HEK293 (cell line): ENCODE data around the gene PSMD8.

Experiments used
- GFI1B ChIP-seq: fragments of 450-650 bp; formaldehyde crosslinking; IDR thresholded peaks from 2 replicates; pipeline ENCODE4 v1.5.1; 2016; ENCODE audit warnings: missing biosample characterization, missing genetic modification characterization
- MZF1 ChIP-seq: fragments of 450-650 bp; formaldehyde crosslinking; IDR thresholded peaks from 2 replicates; pipeline ENCODE4 v1.5.1; 2017; ENCODE audit warnings: missing biosample characterization, missing genetic modification characterization, borderline replicate concordance
- TRIM28 ChIP-seq: IDR thresholded peaks from 2 replicates; pipeline ENCODE4 v1.6.1; 2011; ENCODE audit warnings: low read length, control low read depth, borderline replicate concordance
- WT1 ChIP-seq: fragments of 450-650 bp; formaldehyde crosslinking; IDR thresholded peaks from 2 replicates; pipeline ENCODE4 v1.5.1; 2016; ENCODE audit warnings: missing biosample characterization, missing genetic modification characterization
- ZBTB20 ChIP-seq: fragments of 450-650 bp; formaldehyde crosslinking; IDR thresholded peaks from 2 replicates; pipeline ENCODE4 v1.5.1; 2016; ENCODE audit warnings: missing biosample characterization, missing genetic modification characterization
- ZFP37 ChIP-seq: fragments of 450-650 bp; formaldehyde crosslinking; IDR thresholded peaks from 2 replicates; pipeline ENCODE4 v1.5.1; 2016; ENCODE audit warnings: missing biosample characterization, missing genetic modification characterization
- ZIC2 ChIP-seq: fragments of 450-650 bp; formaldehyde crosslinking; IDR thresholded peaks from 2 replicates; pipeline ENCODE4 v1.5.1; 2016; ENCODE audit warnings: missing biosample characterization, missing genetic modification characterization
- ZNF10 ChIP-seq: fragments of 450-650 bp; formaldehyde crosslinking; IDR thresholded peaks from 2 replicates; pipeline ENCODE4 v1.5.1; 2017; ENCODE audit warnings: missing biosample characterization, missing genetic modification characterization
- ZNF16 ChIP-seq: fragments of 450-650 bp; formaldehyde crosslinking; IDR thresholded peaks from 2 replicates; pipeline ENCODE4 v1.5.1; 2016; ENCODE audit warnings: low read depth, missing biosample characterization, missing genetic modification characterization
- ZNF202 ChIP-seq: fragments of 450-650 bp; formaldehyde crosslinking; IDR thresholded peaks from 2 replicates; pipeline ENCODE4 v1.5.1; 2016; ENCODE audit warnings: missing biosample characterization, missing genetic modification characterization, borderline replicate concordance
- ZNF214 ChIP-seq: fragments of 450-650 bp; formaldehyde crosslinking; IDR thresholded peaks from 2 replicates; pipeline ENCODE4 v1.5.1; 2017; ENCODE audit warnings: missing biosample characterization, mild to moderate bottlenecking, missing genetic modification characterization, borderline replicate concordance
- ZNF324 ChIP-seq: fragments of 450-650 bp; formaldehyde crosslinking; IDR thresholded peaks from 2 replicates; pipeline ENCODE4 v1.5.1; 2016; ENCODE audit warnings: missing biosample characterization, missing genetic modification characterization
- ZNF335 ChIP-seq: fragments of 450-650 bp; formaldehyde crosslinking; conservative IDR thresholded peaks from 2 replicates; pipeline ENCODE4 v1.5.1; 2016; ENCODE audit warnings: missing biosample characterization, missing genetic modification characterization
- ZNF37A ChIP-seq: fragments of 450-650 bp; IDR thresholded peaks from 2 replicates; pipeline ENCODE4 v1.5.1; 2018; ENCODE audit warnings: missing biosample characterization, missing genetic modification characterization
- ZNF391 ChIP-seq: fragments of 450-650 bp; formaldehyde crosslinking; IDR thresholded peaks from 2 replicates; pipeline ENCODE4 v1.5.1; 2016; ENCODE audit warnings: low read depth, missing biosample characterization, missing genetic modification characterization, borderline replicate concordance
- ZNF426 ChIP-seq: fragments of 450-650 bp; formaldehyde crosslinking; IDR thresholded peaks from 2 replicates; pipeline ENCODE4 v1.5.1; 2017; ENCODE audit warnings: missing biosample characterization, missing genetic modification characterization, mild to moderate bottlenecking, inconsistent platforms, moderate library complexity
- ZNF48 ChIP-seq: fragments of 450-650 bp; formaldehyde crosslinking; IDR thresholded peaks from 2 replicates; pipeline ENCODE4 v1.5.1; 2016; ENCODE audit warnings: missing biosample characterization, missing genetic modification characterization
- ZNF510 ChIP-seq: fragments of 450-650 bp; formaldehyde crosslinking; IDR thresholded peaks from 2 replicates; pipeline ENCODE4 v1.5.1; 2018; ENCODE audit warnings: mild to moderate bottlenecking, missing genetic modification characterization, missing biosample characterization; ENCODE audit not compliant: insufficient replicate concordance
- ZNF521 ChIP-seq: fragments of 450-650 bp; formaldehyde crosslinking; IDR thresholded peaks from 2 replicates; pipeline ENCODE4 v1.5.1; 2017; ENCODE audit warnings: missing biosample characterization, mild to moderate bottlenecking, missing genetic modification characterization
- ZNF654 ChIP-seq: fragments of 450-650 bp; formaldehyde crosslinking; IDR thresholded peaks from 2 replicates; pipeline ENCODE4 v1.5.1; 2016; ENCODE audit warnings: low read depth, missing biosample characterization, missing genetic modification characterization
- ZNF843 ChIP-seq: fragments of 450-650 bp; formaldehyde crosslinking; IDR thresholded peaks from 2 replicates; pipeline ENCODE4 v1.5.1; 2016; ENCODE audit warnings: missing biosample characterization, missing genetic modification characterization
- TF ChIP-seq, protein P1 (sequence below): fragments of 450-650 bp; formaldehyde crosslinking; IDR thresholded peaks from 2 replicates; pipeline ENCODE4 v1.5.1; 2016; ENCODE audit warnings: missing biosample characterization, missing genetic modification characterization
- TF ChIP-seq, protein P2 (sequence below): fragments of 450-650 bp; formaldehyde crosslinking; conservative IDR thresholded peaks from 2 replicates; pipeline ENCODE4 v1.5.1; 2016; ENCODE audit warnings: low read depth, missing biosample characterization, missing genetic modification characterization
- TF ChIP-seq, protein P3 (sequence below): fragments of 450-650 bp; formaldehyde crosslinking; IDR thresholded peaks from 2 replicates; pipeline ENCODE4 v1.5.1; 2017; ENCODE audit warnings: missing biosample characterization, missing genetic modification characterization
- TF ChIP-seq, protein P4 (sequence below): fragments of 450-650 bp; IDR thresholded peaks from 2 replicates; pipeline ENCODE4 v1.5.1; 2018; ENCODE audit warnings: missing biosample characterization, missing genetic modification characterization
- TF ChIP-seq, protein P5 (sequence below): fragments of 450-650 bp; formaldehyde crosslinking; IDR thresholded peaks from 2 replicates; pipeline ENCODE4 v1.5.1; 2016; ENCODE audit warnings: missing biosample characterization, missing genetic modification characterization
- TF ChIP-seq, protein P6 (sequence below): fragments of 450-650 bp; formaldehyde crosslinking; IDR thresholded peaks from 2 replicates; pipeline ENCODE4; 2016; ENCODE audit warnings: missing biosample characterization, missing genetic modification characterization

PSMD8 gene

DNA sequence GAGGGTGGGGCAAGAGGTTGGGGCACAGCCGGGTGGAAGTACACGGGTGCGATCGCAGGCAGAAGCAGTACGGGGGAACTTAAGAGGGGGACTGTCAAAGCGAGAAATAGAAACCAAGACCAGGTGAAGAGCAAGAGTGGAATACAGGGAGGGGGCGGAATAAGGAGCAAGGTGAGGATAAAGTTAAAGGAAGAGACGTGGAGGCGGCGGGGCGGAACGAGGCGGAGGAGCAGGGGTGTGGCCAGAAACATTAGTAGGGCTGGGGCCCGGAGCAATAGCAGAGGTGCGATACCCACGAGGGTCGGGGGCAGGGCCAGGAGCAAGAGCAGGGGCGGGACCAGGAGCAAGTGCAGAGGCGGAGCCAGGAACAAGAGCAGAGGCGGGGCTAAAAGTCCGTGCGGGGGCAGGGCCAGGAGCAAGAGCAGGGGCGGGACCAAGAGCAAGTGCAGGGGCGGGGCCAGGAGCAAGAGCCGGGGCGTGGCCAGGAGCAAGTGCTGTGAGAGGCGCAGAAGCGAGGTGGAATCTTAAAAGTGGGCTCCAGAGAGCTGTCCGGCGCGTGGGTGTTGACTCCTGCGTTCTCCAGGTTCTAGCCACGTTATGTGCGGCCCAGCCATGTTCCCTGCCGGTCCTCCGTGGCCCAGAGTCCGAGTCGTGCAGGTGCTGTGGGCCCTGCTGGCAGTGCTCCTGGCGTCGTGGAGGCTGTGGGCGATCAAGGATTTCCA is 37.6 kb upstream of the PSMD8 start (continued):
- TF ChIP-seq ZFP37 = peak; percentile 11; the same call in 1 of the 2 replicates
- TF ChIP-seq WT1 (tag by site-specific recombination) = peak; percentile 49
- peak; percentile 94 for TF ChIP-seq ZNF324 (tag by site-specific recombination)
- TF ChIP-seq GFI1B (tag by site-specific recombination) = no peak
- TF ChIP-seq ZNF654 (tag by site-specific recombination) = no peak
- TF ChIP-seq MZF1 (tag by site-specific recombination) = no peak; the same call in 1 of the 2 replicates
- peak; percentile 94 for TF ChIP-seq ZBTB20 (tag by site-specific recombination)
- no peak for TF ChIP-seq ZNF48
- no peak for TF ChIP-seq ZIC2 (tag by site-specific recombination)
- TF ChIP-seq ZNF37A (tag by site-specific recombination) = no peak
- TF ChIP-seq ZNF335 = peak; percentile 94
- no peak for TF ChIP-seq ZNF16
- TF ChIP-seq ZNF426 (tag by site-specific recombination) = no peak
- no peak for TF ChIP-seq ZNF214
- TF ChIP-seq TRIM28 = no peak
- TF ChIP-seq ZNF521 = no peak
- no peak for TF ChIP-seq ZNF510 (tag by site-specific recombination)
- peak; percentile 49 for TF ChIP-seq ZNF843 (tag by site-specific recombination)
- TF ChIP-seq, protein P1, sequence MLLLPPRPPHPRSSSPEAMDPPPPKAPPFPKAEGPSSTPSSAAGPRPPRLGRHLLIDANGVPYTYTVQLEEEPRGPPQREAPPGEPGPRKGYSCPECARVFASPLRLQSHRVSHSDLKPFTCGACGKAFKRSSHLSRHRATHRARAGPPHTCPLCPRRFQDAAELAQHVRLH (tag by site-specific recombination) = peak; percentile 79; the same call in 1 of the 2 replicates
- TF ChIP-seq, protein P2, sequence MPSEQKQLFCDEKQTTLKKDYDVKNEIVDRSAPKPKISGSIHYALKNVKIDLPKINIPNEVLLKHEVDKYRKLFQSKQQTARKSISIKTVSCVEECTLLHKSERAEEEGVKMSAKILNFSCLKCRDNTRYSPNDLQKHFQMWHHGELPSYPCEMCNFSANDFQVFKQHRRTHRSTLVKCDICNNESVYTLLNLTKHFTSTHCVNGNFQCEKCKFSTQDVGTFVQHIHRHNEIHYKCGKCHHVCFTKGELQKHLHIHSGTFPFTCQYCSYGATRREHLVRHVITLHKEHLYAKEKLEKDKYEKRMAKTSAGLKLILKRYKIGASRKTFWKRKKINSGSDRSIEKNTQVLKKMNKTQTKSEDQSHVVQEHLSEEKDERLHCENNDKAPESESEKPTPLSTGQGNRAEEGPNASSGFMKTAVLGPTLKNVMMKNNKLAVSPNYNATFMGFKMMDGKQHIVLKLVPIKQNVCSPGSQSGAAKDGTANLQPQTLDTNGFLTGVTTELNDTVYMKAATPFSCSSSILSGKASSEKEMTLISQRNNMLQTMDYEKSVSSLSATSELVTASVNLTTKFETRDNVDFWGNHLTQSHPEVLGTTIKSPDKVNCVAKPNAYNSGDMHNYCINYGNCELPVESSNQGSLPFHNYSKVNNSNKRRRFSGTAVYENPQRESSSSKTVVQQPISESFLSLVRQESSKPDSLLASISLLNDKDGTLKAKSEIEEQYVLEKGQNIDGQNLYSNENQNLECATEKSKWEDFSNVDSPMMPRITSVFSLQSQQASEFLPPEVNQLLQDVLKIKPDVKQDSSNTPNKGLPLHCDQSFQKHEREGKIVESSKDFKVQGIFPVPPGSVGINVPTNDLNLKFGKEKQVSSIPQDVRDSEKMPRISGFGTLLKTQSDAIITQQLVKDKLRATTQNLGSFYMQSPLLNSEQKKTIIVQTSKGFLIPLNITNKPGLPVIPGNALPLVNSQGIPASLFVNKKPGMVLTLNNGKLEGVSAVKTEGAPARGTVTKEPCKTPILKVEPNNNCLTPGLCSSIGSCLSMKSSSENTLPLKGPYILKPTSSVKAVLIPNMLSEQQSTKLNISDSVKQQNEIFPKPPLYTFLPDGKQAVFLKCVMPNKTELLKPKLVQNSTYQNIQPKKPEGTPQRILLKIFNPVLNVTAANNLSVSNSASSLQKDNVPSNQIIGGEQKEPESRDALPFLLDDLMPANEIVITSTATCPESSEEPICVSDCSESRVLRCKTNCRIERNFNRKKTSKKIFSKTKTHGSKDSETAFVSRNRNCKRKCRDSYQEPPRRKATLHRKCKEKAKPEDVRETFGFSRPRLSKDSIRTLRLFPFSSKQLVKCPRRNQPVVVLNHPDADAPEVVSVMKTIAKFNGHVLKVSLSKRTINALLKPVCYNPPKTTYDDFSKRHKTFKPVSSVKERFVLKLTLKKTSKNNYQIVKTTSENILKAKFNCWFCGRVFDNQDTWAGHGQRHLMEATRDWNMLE (tag by site-specific recombination) = 0 out of 2 replicates have a peak, but pooled peaks have one; percentile 21
- TF ChIP-seq, protein P3, sequence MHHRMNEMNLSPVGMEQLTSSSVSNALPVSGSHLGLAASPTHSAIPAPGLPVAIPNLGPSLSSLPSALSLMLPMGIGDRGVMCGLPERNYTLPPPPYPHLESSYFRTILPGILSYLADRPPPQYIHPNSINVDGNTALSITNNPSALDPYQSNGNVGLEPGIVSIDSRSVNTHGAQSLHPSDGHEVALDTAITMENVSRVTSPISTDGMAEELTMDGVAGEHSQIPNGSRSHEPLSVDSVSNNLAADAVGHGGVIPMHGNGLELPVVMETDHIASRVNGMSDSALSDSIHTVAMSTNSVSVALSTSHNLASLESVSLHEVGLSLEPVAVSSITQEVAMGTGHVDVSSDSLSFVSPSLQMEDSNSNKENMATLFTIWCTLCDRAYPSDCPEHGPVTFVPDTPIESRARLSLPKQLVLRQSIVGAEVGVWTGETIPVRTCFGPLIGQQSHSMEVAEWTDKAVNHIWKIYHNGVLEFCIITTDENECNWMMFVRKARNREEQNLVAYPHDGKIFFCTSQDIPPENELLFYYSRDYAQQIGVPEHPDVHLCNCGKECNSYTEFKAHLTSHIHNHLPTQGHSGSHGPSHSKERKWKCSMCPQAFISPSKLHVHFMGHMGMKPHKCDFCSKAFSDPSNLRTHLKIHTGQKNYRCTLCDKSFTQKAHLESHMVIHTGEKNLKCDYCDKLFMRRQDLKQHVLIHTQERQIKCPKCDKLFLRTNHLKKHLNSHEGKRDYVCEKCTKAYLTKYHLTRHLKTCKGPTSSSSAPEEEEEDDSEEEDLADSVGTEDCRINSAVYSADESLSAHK (tag by site-specific recombination) = no peak; the same call in 1 of the 2 replicates
- no peak for TF ChIP-seq ZNF202
- no peak; the same call in 1 of the 2 replicates for TF ChIP-seq ZNF10 (tag by site-specific recombination)
- TF ChIP-seq, protein P4, sequence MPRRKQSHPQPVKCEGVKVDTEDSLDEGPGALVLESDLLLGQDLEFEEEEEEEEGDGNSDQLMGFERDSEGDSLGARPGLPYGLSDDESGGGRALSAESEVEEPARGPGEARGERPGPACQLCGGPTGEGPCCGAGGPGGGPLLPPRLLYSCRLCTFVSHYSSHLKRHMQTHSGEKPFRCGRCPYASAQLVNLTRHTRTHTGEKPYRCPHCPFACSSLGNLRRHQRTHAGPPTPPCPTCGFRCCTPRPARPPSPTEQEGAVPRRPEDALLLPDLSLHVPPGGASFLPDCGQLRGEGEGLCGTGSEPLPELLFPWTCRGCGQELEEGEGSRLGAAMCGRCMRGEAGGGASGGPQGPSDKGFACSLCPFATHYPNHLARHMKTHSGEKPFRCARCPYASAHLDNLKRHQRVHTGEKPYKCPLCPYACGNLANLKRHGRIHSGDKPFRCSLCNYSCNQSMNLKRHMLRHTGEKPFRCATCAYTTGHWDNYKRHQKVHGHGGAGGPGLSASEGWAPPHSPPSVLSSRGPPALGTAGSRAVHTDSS (tag by site-specific recombination) = no peak
- peak; percentile 97 for TF ChIP-seq ZNF391 (tag by site-specific recombination)
- TF ChIP-seq, protein P5, sequence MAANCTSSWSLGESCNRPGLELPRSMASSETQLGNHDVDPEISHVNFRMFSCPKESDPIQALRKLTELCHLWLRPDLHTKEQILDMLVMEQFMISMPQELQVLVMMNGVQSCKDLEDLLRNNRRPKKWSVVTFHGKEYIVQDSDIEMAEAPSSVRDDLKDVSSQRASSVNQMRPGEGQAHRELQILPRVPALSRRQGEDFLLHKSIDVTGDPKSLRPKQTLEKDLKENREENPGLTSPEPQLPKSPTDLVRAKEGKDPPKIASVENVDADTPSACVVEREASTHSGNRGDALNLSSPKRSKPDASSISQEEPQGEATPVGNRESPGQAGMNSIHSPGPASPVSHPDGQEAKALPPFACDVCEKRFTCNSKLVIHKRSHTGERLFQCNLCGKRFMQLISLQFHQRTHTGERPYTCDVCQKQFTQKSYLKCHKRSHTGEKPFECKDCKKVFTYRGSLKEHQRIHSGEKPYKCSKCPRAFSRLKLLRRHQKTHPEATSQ (tag by site-specific recombination) = peak; percentile 98
- TF ChIP-seq, protein P6, sequence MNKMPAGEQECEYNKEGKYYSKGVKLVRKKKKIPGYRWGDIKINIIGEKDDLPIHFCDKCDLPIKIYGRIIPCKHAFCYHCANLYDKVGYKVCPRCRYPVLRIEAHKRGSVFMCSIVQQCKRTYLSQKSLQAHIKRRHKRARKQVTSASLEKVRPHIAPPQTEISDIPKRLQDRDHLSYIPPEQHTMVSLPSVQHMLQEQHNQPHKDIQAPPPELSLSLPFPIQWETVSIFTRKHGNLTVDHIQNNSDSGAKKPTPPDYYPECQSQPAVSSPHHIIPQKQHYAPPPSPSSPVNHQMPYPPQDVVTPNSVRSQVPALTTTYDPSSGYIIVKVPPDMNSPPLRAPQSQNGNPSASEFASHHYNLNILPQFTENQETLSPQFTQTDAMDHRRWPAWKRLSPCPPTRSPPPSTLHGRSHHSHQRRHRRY (tag by site-specific recombination) = peak; percentile 96; the same call in 1 of the 2 replicates
